Activated T-helper 1 cell treated with anti-CD3 and anti-CD28 coated beads, Interleukin-12 subunit alpha, Interleukin-12 subunit beta, Interleukin-2, Interleukin-4 antibody, amounts not matched to agents 30 ng/mL and 10 ng/mL and 1 ng/mL, durations not matched to agents 14 hours and 24 hours and 36 hours (primary cell): ENCODE data around the gene SRPX. TPM values are rescaled to one million over a fixed set of nuclear protein-coding genes. Genes with fewer than 3 reads are reported as not detected.

Experiments used
- DNase-seq: peaks from one replicate; pipeline ENCODE4 v3.0.0; 2021; ENCODE audit warnings: low spot score
- H3K27ac Mint-ChIP-seq: one replicate; pipeline ENCODE4 v1.8.0; 2021; ENCODE audit warnings: mild to moderate bottlenecking, mixed read lengths
- H3K27me3 Mint-ChIP-seq: one replicate; pipeline ENCODE4 v1.8.0; 2022; ENCODE audit warnings: mild to moderate bottlenecking, moderate library complexity, mixed read lengths; ENCODE audit not compliant: insufficient read depth
- H3K36me3 Mint-ChIP-seq: one replicate; pipeline ENCODE4 v1.8.0; 2021; ENCODE audit warnings: low read depth, mixed read lengths
- H3K4me1 Mint-ChIP-seq: one replicate; pipeline ENCODE4 v1.8.0; 2021; ENCODE audit warnings: low read depth, mixed read lengths
- H3K4me3 Mint-ChIP-seq: one replicate; pipeline ENCODE4 v1.8.0; 2021; ENCODE audit warnings: mild to moderate bottlenecking, moderate library complexity, mixed read lengths
- H3K9me3 Mint-ChIP-seq: one replicate; pipeline ENCODE4 v1.8.0; 2021; ENCODE audit warnings: mixed read lengths
- intact Hi-C: fragments of 100-400 bp; cut with micrococcal nuclease; formaldehyde crosslinking; loops from one replicate; pipeline ENCODE4 v1.15.1; 2024
- total RNA-seq: library from RNA; stranded (reverse); gene quantifications from 2 replicates; pipeline ENCODE4 v1.2.3, GENCODE V29; 2022

The SRPX gene
- total RNA-seq, 1 donor from 2014 or later: not detected

GRCh38 chrX:38151441-38151840 is 69.2 kb downstream of the SRPX start:
- intact Hi-C loops: no loop called here
- no peaks in the 10 kb centered on the region for H3K36me3 Mint-ChIP-seq
- no peak overlapping the region for H3K4me3 Mint-ChIP-seq
- H3K4me1 Mint-ChIP-seq: no peaks in the 10 kb centered on the region
- no peak overlapping the region for H3K27ac Mint-ChIP-seq
- H3K27me3 Mint-ChIP-seq: peaks cover 4% of the 10 kb centered on the region
- H3K9me3 Mint-ChIP-seq: no peaks in the 10 kb centered on the region
- DNase-seq: no peak

- Mint-ChIP-seq H3K4me3 (no peak overlapping the region), H3K27me3 (peaks cover 4% of the 10 kb centered on the region), H3K36me3 (no peaks in the 10 kb centered on the region), H3K27ac (no peak overlapping the region), H3K4me1 (no peaks in the 10 kb centered on the region), H3K9me3 (no peaks in the 10 kb centered on the region)
- intact Hi-C loops: no loop called here
- DNase-seq: no peak
These were observed 69.7 kb downstream of the SRPX start for GRCh38 chrX:38150993-38151392.

- DNase-seq: no peak
- no peak overlapping the region for H3K4me3 Mint-ChIP-seq
These were observed 71.7 kb downstream of the SRPX start for GRCh38 chrX:38149016-38149415.

GRCh38 chrX:38142610-38143009 is 78.1 kb downstream of the SRPX start:
- no peak overlapping the region for H3K4me3 Mint-ChIP-seq
- no peak overlapping the region for H3K27ac Mint-ChIP-seq
- DNase-seq: no peak
- intact Hi-C loops: no loop called here
- H3K4me1 Mint-ChIP-seq: no peaks in the 10 kb centered on the region
- no peaks in the 10 kb centered on the region for H3K27me3 Mint-ChIP-seq
- H3K9me3 Mint-ChIP-seq: no peaks in the 10 kb centered on the region
- no peaks in the 10 kb centered on the region for H3K36me3 Mint-ChIP-seq

More at GRCh38 chrX:38149016-38149415, 71.7 kb downstream of the SRPX start:
- Mint-ChIP-seq H3K27me3 (peaks cover 4% of the 10 kb centered on the region), H3K27ac (no peak overlapping the region), H3K4me1 (no peaks in the 10 kb centered on the region), H3K36me3 (no peaks in the 10 kb centered on the region), H3K9me3 (no peaks in the 10 kb centered on the region)
- intact Hi-C loops: no loop called here

GRCh38 chrX:38138900-38139299 is 81.8 kb downstream of the SRPX start:
- Mint-ChIP-seq H3K27ac (no peak overlapping the region), H3K9me3 (no peaks in the 10 kb centered on the region), H3K4me1 (no peaks in the 10 kb centered on the region), H3K27me3 (no peaks in the 10 kb centered on the region), H3K4me3 (no peak overlapping the region), H3K36me3 (no peaks in the 10 kb centered on the region)
- intact Hi-C loops: no loop called here
- no peak for DNase-seq

GRCh38 chrX:38138157-38138891 is 82.3 kb downstream of the SRPX start:
- Mint-ChIP-seq H3K4me1 (no peaks in the 10 kb centered on the region), H3K9me3 (no peaks in the 10 kb centered on the region), H3K27ac (no peak overlapping the region), H3K4me3 (no peak overlapping the region), H3K36me3 (no peaks in the 10 kb centered on the region), H3K27me3 (no peaks in the 10 kb centered on the region)
- intact Hi-C loops: no loop called here
- DNase-seq: no peak

- Mint-ChIP-seq H3K36me3 (no peaks in the 10 kb centered on the region), H3K4me3 (no peak overlapping the region), H3K27me3 (no peaks in the 10 kb centered on the region), H3K4me1 (no peaks in the 10 kb centered on the region), H3K27ac (no peak overlapping the region), H3K9me3 (no peaks in the 10 kb centered on the region)
- no peak for DNase-seq
- intact Hi-C loops: no loop called here
These were observed 91.3 kb downstream of the SRPX start for GRCh38 chrX:38129366-38129765.

- Mint-ChIP-seq H3K27ac (no peak overlapping the region), H3K27me3 (no peaks in the 10 kb centered on the region), H3K9me3 (no peaks in the 10 kb centered on the region), H3K4me1 (no peaks in the 10 kb centered on the region), H3K36me3 (no peaks in the 10 kb centered on the region), H3K4me3 (no peak overlapping the region)
- no peak for DNase-seq
- intact Hi-C loops: no loop called here
These were observed 92.7 kb downstream of the SRPX start for GRCh38 chrX:38127961-38128360.

GRCh38 chrX:38126179-38126578 is 94.5 kb downstream of the SRPX start:
- H3K9me3 Mint-ChIP-seq: no peaks in the 10 kb centered on the region
- no peak overlapping the region for H3K27ac Mint-ChIP-seq
- no peaks in the 10 kb centered on the region for H3K36me3 Mint-ChIP-seq
- H3K27me3 Mint-ChIP-seq: no peaks in the 10 kb centered on the region
- DNase-seq: no peak
- no peaks in the 10 kb centered on the region for H3K4me1 Mint-ChIP-seq
- no peak overlapping the region for H3K4me3 Mint-ChIP-seq
- intact Hi-C loops: no loop called here

GRCh38 chrX:38124000-38124399 is 96.7 kb downstream of the SRPX start:
- H3K4me1 Mint-ChIP-seq: no peaks in the 10 kb centered on the region
- no peaks in the 10 kb centered on the region for H3K27me3 Mint-ChIP-seq
- H3K9me3 Mint-ChIP-seq: no peaks in the 10 kb centered on the region
- DNase-seq: no peak
- H3K36me3 Mint-ChIP-seq: no peaks in the 10 kb centered on the region
- intact Hi-C loops: no loop called here
- H3K4me3 Mint-ChIP-seq: no peak overlapping the region
- H3K27ac Mint-ChIP-seq: no peak overlapping the region

- Mint-ChIP-seq H3K4me1 (no peaks in the 10 kb centered on the region), H3K9me3 (no peaks in the 10 kb centered on the region), H3K27me3 (peaks cover 2% of the 10 kb centered on the region), H3K36me3 (no peaks in the 10 kb centered on the region), H3K27ac (no peak overlapping the region), H3K4me3 (no peak overlapping the region)
- intact Hi-C loops: no loop called here
- no peak for DNase-seq
These were observed 103.2 kb downstream of the SRPX start for GRCh38 chrX:38117485-38117884.

GRCh38 chrX:38116706-38117105 is 104.0 kb downstream of the SRPX start:
- no peaks in the 10 kb centered on the region for H3K4me1 Mint-ChIP-seq
- H3K9me3 Mint-ChIP-seq: no peaks in the 10 kb centered on the region
- no peak for DNase-seq
- intact Hi-C loops: no loop called here
- H3K36me3 Mint-ChIP-seq: no peaks in the 10 kb centered on the region
- no peak overlapping the region for H3K27ac Mint-ChIP-seq
- H3K4me3 Mint-ChIP-seq: no peak overlapping the region
- peaks cover 2% of the 10 kb centered on the region for H3K27me3 Mint-ChIP-seq

GRCh38 chrX:38112566-38112965 is 108.1 kb downstream of the SRPX start:
- Mint-ChIP-seq H3K4me3 (no peak overlapping the region), H3K36me3 (no peaks in the 10 kb centered on the region), H3K9me3 (no peaks in the 10 kb centered on the region), H3K27me3 (peaks cover 2% of the 10 kb centered on the region), H3K27ac (no peak overlapping the region), H3K4me1 (no peaks in the 10 kb centered on the region)
- no peak for DNase-seq
- intact Hi-C loops: no loop called here

- Mint-ChIP-seq H3K36me3 (no peaks in the 10 kb centered on the region), H3K27ac (no peak overlapping the region), H3K4me1 (no peaks in the 10 kb centered on the region), H3K4me3 (no peak overlapping the region), H3K27me3 (peaks cover 2% of the 10 kb centered on the region), H3K9me3 (no peaks in the 10 kb centered on the region)
- intact Hi-C loops: no loop called here
- no peak for DNase-seq
These were observed 109.5 kb downstream of the SRPX start for GRCh38 chrX:38111196-38111595.
